Activated CD8-positive, alpha-beta memory T cell treated with anti-CD3 and anti-CD28 coated beads, Interleukin-2, amount 50 U/mL, for 24 hours (primary cell): ENCODE results near the gene SNRPD3.
"Not testable (repeated sequence)": the region's sequence is repeated elsewhere in the genome, so short reads cannot be mapped to it uniquely, and the experiment has no call there.

Source experiments
- DNase-seq: peaks from one replicate; pipeline ENCODE4 v3.0.0-alpha.2; 2020; ENCODE audit errors: extremely low read depth

The SNRPD3 gene

DNA sequence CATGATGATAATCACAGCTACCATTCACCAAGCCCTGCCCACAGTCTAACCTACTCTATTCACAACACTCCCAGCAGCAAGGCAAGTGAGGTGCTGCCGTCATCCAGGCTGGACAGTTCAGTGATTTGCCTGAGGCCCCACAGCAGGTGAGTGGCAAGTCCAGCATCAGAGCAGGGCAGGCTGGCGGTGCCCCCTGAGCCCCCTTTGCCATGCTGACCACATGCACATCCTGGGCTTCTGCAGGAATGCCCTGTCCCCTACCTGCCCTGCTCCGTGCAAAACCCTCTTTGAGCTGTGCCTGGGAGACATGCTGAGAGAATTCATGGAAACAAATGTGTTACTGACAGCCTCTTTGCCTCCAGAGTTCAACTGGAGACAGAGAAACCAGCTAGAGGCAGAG lies 54.1 kb downstream of the SNRPD3 start:
- DNase-seq = not testable (repeated sequence)

DNA sequence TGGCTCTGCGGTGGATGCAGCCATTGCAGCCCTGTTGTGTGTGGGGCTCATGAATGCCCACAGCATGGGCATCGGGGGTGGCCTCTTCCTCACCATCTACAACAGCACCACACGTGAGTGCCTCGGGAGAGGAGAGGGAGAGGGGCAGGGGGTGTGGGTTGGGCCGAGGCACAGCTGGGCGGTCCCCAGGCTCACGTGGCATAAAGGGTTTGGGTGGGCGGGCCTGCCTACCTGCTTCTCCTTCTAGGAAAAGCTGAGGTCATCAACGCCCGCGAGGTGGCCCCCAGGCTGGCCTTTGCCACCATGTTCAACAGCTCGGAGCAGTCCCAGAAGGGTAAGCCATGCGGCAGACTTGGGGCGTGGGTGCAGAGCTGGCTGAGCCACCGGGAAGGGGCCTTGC lies 59.0 kb downstream of the SNRPD3 start:
- DNase-seq = not testable (repeated sequence)

DNA sequence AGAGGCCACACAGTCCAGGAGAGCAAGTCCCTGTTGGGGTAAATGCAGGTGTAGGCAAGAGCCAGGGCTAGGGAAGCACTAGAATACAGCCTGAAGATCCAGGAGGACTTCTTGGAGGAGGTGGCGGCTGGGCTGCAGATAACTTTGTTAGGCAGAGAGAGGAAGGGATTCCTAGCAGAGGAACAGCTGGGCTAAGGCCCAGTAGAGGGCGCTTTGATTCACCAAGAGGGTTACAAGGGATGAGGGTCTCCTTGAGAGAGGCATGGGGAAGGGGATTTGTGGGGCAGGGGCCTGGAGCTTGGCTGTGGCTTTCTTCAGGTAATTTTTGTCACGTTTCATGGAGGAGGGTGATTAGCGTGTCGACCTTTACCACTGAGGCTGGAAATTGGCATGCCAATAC lies 65.4 kb downstream of the SNRPD3 start:
- not testable (repeated sequence) for DNase-seq

DNA sequence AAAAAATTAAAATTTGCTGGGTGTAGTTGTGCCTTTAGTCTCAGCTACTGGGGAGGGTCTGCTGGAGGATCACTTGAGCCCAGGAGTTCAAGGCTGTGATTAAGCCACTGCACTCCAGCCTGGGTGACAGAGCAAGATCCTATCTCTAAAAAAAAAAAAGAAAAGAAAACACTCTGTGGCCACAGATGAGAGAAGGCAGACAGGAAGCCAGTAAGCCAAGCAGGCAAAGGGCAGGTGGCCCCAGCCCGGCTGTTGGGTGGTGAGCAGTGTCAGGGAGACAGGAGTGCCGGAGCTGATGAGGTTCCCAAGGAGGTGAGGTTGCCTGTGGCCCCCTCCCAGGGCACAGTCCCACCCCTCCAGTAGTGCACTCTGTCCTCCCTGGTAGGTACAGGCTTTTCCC lies 66.8 kb downstream of the SNRPD3 start:
- DNase-seq = not testable (repeated sequence)
